Measurements from ENCODE around the gene EAF1. TPM values are rescaled to one million over a fixed set of nuclear protein-coding genes. Genes with fewer than 3 reads are reported as not detected.
"Not testable (repeated sequence)": the region's sequence is repeated elsewhere in the genome, so short reads cannot be mapped to it uniquely, and the experiment has no call there.

The EAF1 gene
- polyA plus RNA-seq, 2 donors, result 3.2 to 6.3 TPM

- Histone ChIP-seq H3K27me3 (ENCODE audit: control insufficient read depth in 1 of 2, insufficient read depth in 2 of 2, low read length in 2 of 2) (no peaks in the 10 kb centered on the region), H3K4me3 (ENCODE audit: low read depth in 1 of 2, low read length in 2 of 2) (no peak overlapping the region), H3K4me1 (ENCODE audit: control insufficient read depth in 2 of 2, insufficient read depth in 2 of 2, low read length in 1 of 2) (no peaks in the 10 kb centered on the region), H3K9me3 (ENCODE audit: control insufficient read depth in 2 of 2, insufficient read depth in 1 of 2, low read depth in 1 of 2, low read length in 1 of 2) (no peaks in the 10 kb centered on the region), H3K27ac (ENCODE audit: low read depth in 2 of 2, low read length in 1 of 2) (no peak overlapping the region), H3K36me3 (ENCODE audit: control insufficient read depth in 2 of 2, insufficient read depth in 2 of 2, low read length in 1 of 2) (no peaks in the 10 kb centered on the region)
These were observed 27.6 kb downstream of the EAF1 start for GRCh38 chr3:15454965-15455364.

GRCh38 chr3:15455756-15456155, 28.4 kb downstream of the EAF1 start:
- Histone ChIP-seq H3K27me3 (ENCODE audit: control insufficient read depth in 1 of 2, insufficient read depth in 2 of 2, low read length in 2 of 2) (no peaks in the 10 kb centered on the region), H3K4me1 (ENCODE audit: control insufficient read depth in 2 of 2, insufficient read depth in 2 of 2, low read length in 1 of 2) (no peaks in the 10 kb centered on the region), H3K27ac (ENCODE audit: low read depth in 2 of 2, low read length in 1 of 2) (no peak overlapping the region), H3K9me3 (ENCODE audit: control insufficient read depth in 2 of 2, insufficient read depth in 1 of 2, low read depth in 1 of 2, low read length in 1 of 2) (no peaks in the 10 kb centered on the region), H3K4me3 (ENCODE audit: low read depth in 1 of 2, low read length in 2 of 2) (no peak overlapping the region), H3K36me3 (ENCODE audit: control insufficient read depth in 2 of 2, insufficient read depth in 2 of 2, low read length in 1 of 2) (no peaks in the 10 kb centered on the region)
- 92% methylated on average over 7 of the region's 7 CpGs for WGBS, 2 donors

GRCh38 chr3:15456321-15456720, 28.9 kb downstream of the EAF1 start:
- H3K4me1 ChIP-seq (ENCODE audit: control insufficient read depth in 2 of 2, insufficient read depth in 2 of 2, low read length in 1 of 2), result no peaks in the 10 kb centered on the region
- WGBS, 2 donors, result 96 to 100% methylated on average over 2 of the region's 2 CpGs
- no peaks in the 10 kb centered on the region for H3K27me3 ChIP-seq (ENCODE audit: control insufficient read depth in 1 of 2, insufficient read depth in 2 of 2, low read length in 2 of 2)
- H3K9me3 ChIP-seq (ENCODE audit: control insufficient read depth in 2 of 2, insufficient read depth in 1 of 2, low read depth in 1 of 2, low read length in 1 of 2), result no peaks in the 10 kb centered on the region
- H3K27ac ChIP-seq (ENCODE audit: low read depth in 2 of 2, low read length in 1 of 2), result no peak overlapping the region
- no peaks in the 10 kb centered on the region for H3K36me3 ChIP-seq (ENCODE audit: control insufficient read depth in 2 of 2, insufficient read depth in 2 of 2, low read length in 1 of 2)
- no peak overlapping the region for H3K4me3 ChIP-seq (ENCODE audit: low read depth in 1 of 2, low read length in 2 of 2)

GRCh38 chr3:15456915-15457314, 29.5 kb downstream of the EAF1 start:
- H3K4me3 ChIP-seq (ENCODE audit: low read depth in 1 of 2, low read length in 2 of 2); H3K4me1 ChIP-seq (ENCODE audit: control insufficient read depth in 2 of 2, insufficient read depth in 2 of 2, low read length in 1 of 2); H3K9me3 ChIP-seq (ENCODE audit: control insufficient read depth in 2 of 2, insufficient read depth in 1 of 2, low read depth in 1 of 2, low read length in 1 of 2); H3K27ac ChIP-seq (ENCODE audit: low read depth in 2 of 2, low read length in 1 of 2); H3K27me3 ChIP-seq (ENCODE audit: control insufficient read depth in 1 of 2, insufficient read depth in 2 of 2, low read length in 2 of 2); H3K36me3 ChIP-seq (ENCODE audit: control insufficient read depth in 2 of 2, insufficient read depth in 2 of 2, low read length in 1 of 2): not testable (repeated sequence)
- 91 to 92% methylated on average over 10 of the region's 10 CpGs for WGBS, 2 donors

GRCh38 chr3:15458212-15458780, 30.9 kb downstream of the EAF1 start:
- H3K9me3 ChIP-seq (ENCODE audit: control insufficient read depth in 2 of 2, insufficient read depth in 1 of 2, low read depth in 1 of 2, low read length in 1 of 2), result no peaks in the 10 kb centered on the region
- no peaks in the 10 kb centered on the region for H3K4me1 ChIP-seq (ENCODE audit: control insufficient read depth in 2 of 2, insufficient read depth in 2 of 2, low read length in 1 of 2)
- H3K27ac ChIP-seq (ENCODE audit: low read depth in 2 of 2, low read length in 1 of 2), result no peak overlapping the region
- WGBS, 2 donors, result 88 to 92% methylated on average over 7 of the region's 7 CpGs
- H3K4me3 ChIP-seq (ENCODE audit: low read depth in 1 of 2, low read length in 2 of 2), result no peak overlapping the region
- H3K27me3 ChIP-seq (ENCODE audit: control insufficient read depth in 1 of 2, insufficient read depth in 2 of 2, low read length in 2 of 2), result no peaks in the 10 kb centered on the region
- no peaks in the 10 kb centered on the region for H3K36me3 ChIP-seq (ENCODE audit: control insufficient read depth in 2 of 2, insufficient read depth in 2 of 2, low read length in 1 of 2)

GRCh38 chr3:15460891-15461531, 33.6 kb downstream of the EAF1 start:
- Histone ChIP-seq H3K4me3 (ENCODE audit: low read depth in 1 of 2, low read length in 2 of 2) (no peak overlapping the region), H3K4me1 (ENCODE audit: control insufficient read depth in 2 of 2, insufficient read depth in 2 of 2, low read length in 1 of 2) (no peaks in the 10 kb centered on the region), H3K27ac (ENCODE audit: low read depth in 2 of 2, low read length in 1 of 2) (no peak overlapping the region), H3K36me3 (ENCODE audit: control insufficient read depth in 2 of 2, insufficient read depth in 2 of 2, low read length in 1 of 2) (no peaks in the 10 kb centered on the region), H3K9me3 (ENCODE audit: control insufficient read depth in 2 of 2, insufficient read depth in 1 of 2, low read depth in 1 of 2, low read length in 1 of 2) (no peaks in the 10 kb centered on the region), H3K27me3 (ENCODE audit: control insufficient read depth in 1 of 2, insufficient read depth in 2 of 2, low read length in 2 of 2) (no peaks in the 10 kb centered on the region)
- WGBS, 2 donors, result 52 to 59% methylated on average over 4 of the region's 4 CpGs

- WGBS, 2 donors, result 82% methylated on average over 5 of the region's 5 CpGs
- Histone ChIP-seq H3K27me3 (ENCODE audit: control insufficient read depth in 1 of 2, insufficient read depth in 2 of 2, low read length in 2 of 2) (no peaks in the 10 kb centered on the region), H3K36me3 (ENCODE audit: control insufficient read depth in 2 of 2, insufficient read depth in 2 of 2, low read length in 1 of 2) (no peaks in the 10 kb centered on the region), H3K27ac (ENCODE audit: low read depth in 2 of 2, low read length in 1 of 2) (no peak overlapping the region), H3K9me3 (ENCODE audit: control insufficient read depth in 2 of 2, insufficient read depth in 1 of 2, low read depth in 1 of 2, low read length in 1 of 2) (no peaks in the 10 kb centered on the region), H3K4me3 (ENCODE audit: low read depth in 1 of 2, low read length in 2 of 2) (no peak overlapping the region), H3K4me1 (ENCODE audit: control insufficient read depth in 2 of 2, insufficient read depth in 2 of 2, low read length in 1 of 2) (no peaks in the 10 kb centered on the region)
These were observed 35.1 kb downstream of the EAF1 start for GRCh38 chr3:15462451-15462850.

- Histone ChIP-seq H3K9me3 (ENCODE audit: control insufficient read depth in 2 of 2, insufficient read depth in 1 of 2, low read depth in 1 of 2, low read length in 1 of 2) (no peaks in the 10 kb centered on the region), H3K36me3 (ENCODE audit: control insufficient read depth in 2 of 2, insufficient read depth in 2 of 2, low read length in 1 of 2) (no peaks in the 10 kb centered on the region), H3K4me1 (ENCODE audit: control insufficient read depth in 2 of 2, insufficient read depth in 2 of 2, low read length in 1 of 2) (no peaks in the 10 kb centered on the region), H3K27ac (ENCODE audit: low read depth in 2 of 2, low read length in 1 of 2) (no peak overlapping the region), H3K4me3 (ENCODE audit: low read depth in 1 of 2, low read length in 2 of 2) (no peak overlapping the region), H3K27me3 (ENCODE audit: control insufficient read depth in 1 of 2, insufficient read depth in 2 of 2, low read length in 2 of 2) (no peaks in the 10 kb centered on the region)
- WGBS, 2 donors, result 91 to 95% methylated on average over 6 of the region's 6 CpGs
These were observed 38.6 kb downstream of the EAF1 start for GRCh38 chr3:15465876-15466585.

GRCh38 chr3:15467227-15468181, 40.1 kb downstream of the EAF1 start:
- Histone ChIP-seq H3K36me3 (ENCODE audit: control insufficient read depth in 2 of 2, insufficient read depth in 2 of 2, low read length in 1 of 2) (no peaks in the 10 kb centered on the region), H3K27ac (ENCODE audit: low read depth in 2 of 2, low read length in 1 of 2) (no peak overlapping the region), H3K4me1 (ENCODE audit: control insufficient read depth in 2 of 2, insufficient read depth in 2 of 2, low read length in 1 of 2) (no peaks in the 10 kb centered on the region), H3K27me3 (ENCODE audit: control insufficient read depth in 1 of 2, insufficient read depth in 2 of 2, low read length in 2 of 2) (no peaks in the 10 kb centered on the region), H3K9me3 (ENCODE audit: control insufficient read depth in 2 of 2, insufficient read depth in 1 of 2, low read depth in 1 of 2, low read length in 1 of 2) (no peaks in the 10 kb centered on the region), H3K4me3 (ENCODE audit: low read depth in 1 of 2, low read length in 2 of 2) (no peak overlapping the region)
- 85% methylated on average over 11 of the region's 11 CpGs for WGBS, 2 donors

All from esophagus (tissue), 2 donors.